HFF-Myc (cell line): ENCODE results near the gene GORASP1.
A peak's percentile ranks its signal among the peaks of the same experiment; 100 is the strongest.
"Not testable (repeated sequence)": the region's sequence is repeated elsewhere in the genome, so short reads cannot be mapped to it uniquely, and the experiment has no call there.

Experiments used
- DNase-seq: peaks from one replicate; pipeline ENCODE4 v3.0.0-alpha.2; 2011; ENCODE audit warnings: low read depth; ENCODE audit errors: extremely low read depth
- H3K4me3 ChIP-seq: replicated peaks from 2 replicates; pipeline ENCODE4 v1.5.1; 2011; ENCODE audit warnings: low read depth, mild to moderate bottlenecking, control low read depth, low read length
- CTCF ChIP-seq: IDR thresholded peaks from 2 replicates; pipeline ENCODE4 v1.5.1; 2012; ENCODE audit warnings: mild to moderate bottlenecking, low read depth, low read length, control low read depth; ENCODE audit errors: missing control alignments

GORASP1 gene

GRCh38 chr3:39064646-39065045 is 42.8 kb downstream of the GORASP1 start:
- no peak for TF ChIP-seq CTCF
- DNase-seq, result no peak
- H3K4me3 ChIP-seq, result no peak overlapping the region

GRCh38 chr3:39063143-39063542 is 44.3 kb downstream of the GORASP1 start:
- DNase-seq, result no peak
- no peak overlapping the region for H3K4me3 ChIP-seq
- no peak for TF ChIP-seq CTCF

- no peak for DNase-seq
- H3K4me3 ChIP-seq, result no peak overlapping the region
- TF ChIP-seq CTCF, result no peak
Measured at GRCh38 chr3:39062180-39062579, 45.2 kb downstream of the GORASP1 start.

- DNase-seq, H3K4me3 ChIP-seq: not testable (repeated sequence)
Measured at GRCh38 chr3:39061228-39061627, 46.2 kb downstream of the GORASP1 start.

GRCh38 chr3:39056151-39056550 is 51.3 kb downstream of the GORASP1 start:
- no peak overlapping the region for H3K4me3 ChIP-seq
- DNase-seq, result no peak
- TF ChIP-seq CTCF, result no peak

GRCh38 chr3:39053696-39054095 is 53.7 kb downstream of the GORASP1 start:
- TF ChIP-seq CTCF, result no peak
- H3K4me3 ChIP-seq, result no peak overlapping the region
- no peak for DNase-seq

- TF ChIP-seq CTCF, result no peak
- no peak for DNase-seq
- peak overlapping the region; percentile 79 for H3K4me3 ChIP-seq
Measured at GRCh38 chr3:39052583-39052982, 54.8 kb downstream of the GORASP1 start.
